ENCODE data around the gene ZNF423.

Gene ZNF423

GRCh38 chr16:49662569-49662968 lies 193.3 kb downstream of the ZNF423 start:
- FAIRE-seq, result no peak
- DNase-seq (ENCODE audit: insufficient read length, low spot score), result no peak
- TF ChIP-seq, protein P1, sequence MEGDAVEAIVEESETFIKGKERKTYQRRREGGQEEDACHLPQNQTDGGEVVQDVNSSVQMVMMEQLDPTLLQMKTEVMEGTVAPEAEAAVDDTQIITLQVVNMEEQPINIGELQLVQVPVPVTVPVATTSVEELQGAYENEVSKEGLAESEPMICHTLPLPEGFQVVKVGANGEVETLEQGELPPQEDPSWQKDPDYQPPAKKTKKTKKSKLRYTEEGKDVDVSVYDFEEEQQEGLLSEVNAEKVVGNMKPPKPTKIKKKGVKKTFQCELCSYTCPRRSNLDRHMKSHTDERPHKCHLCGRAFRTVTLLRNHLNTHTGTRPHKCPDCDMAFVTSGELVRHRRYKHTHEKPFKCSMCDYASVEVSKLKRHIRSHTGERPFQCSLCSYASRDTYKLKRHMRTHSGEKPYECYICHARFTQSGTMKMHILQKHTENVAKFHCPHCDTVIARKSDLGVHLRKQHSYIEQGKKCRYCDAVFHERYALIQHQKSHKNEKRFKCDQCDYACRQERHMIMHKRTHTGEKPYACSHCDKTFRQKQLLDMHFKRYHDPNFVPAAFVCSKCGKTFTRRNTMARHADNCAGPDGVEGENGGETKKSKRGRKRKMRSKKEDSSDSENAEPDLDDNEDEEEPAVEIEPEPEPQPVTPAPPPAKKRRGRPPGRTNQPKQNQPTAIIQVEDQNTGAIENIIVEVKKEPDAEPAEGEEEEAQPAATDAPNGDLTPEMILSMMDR (IDR thresholded peaks at IDR 0.05; ENCODE audit: insufficient read depth, missing control alignments), result no peak

DNA sequence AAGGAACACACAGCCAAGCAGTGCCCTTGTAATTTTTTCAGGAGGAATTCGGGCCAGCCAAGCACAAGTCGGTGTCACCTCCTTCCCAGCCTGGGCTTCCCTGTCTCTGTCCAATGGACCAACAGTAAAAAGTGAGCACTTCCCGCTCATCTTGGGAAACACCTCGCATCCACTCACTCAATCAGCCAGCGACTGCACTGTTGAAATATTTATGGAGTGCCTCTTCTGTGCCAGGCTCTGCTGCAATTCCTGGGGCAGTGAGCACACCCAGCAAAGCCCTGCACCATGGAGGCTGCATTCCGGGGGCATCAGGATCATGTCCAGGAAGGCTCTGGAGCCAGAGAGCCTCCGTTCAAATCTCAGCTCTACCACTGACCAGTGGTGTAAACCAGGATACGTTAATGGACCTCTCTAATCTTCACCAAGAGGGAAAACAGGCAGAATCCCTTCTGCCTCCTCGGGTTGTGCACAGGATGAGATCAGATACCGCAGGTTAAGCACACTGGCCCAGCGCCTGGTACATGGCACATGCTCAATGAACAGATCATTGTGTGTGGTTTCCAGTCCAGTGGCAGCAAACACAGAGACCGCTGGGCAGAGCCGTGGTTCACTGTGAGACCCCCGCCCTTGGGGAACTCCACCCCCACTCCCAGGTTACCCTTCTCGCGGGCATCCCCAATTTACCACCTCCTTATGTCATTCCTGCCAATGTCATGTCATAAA lies 194.3 kb downstream of the ZNF423 start:
- TF ChIP-seq, protein P1 (IDR thresholded peaks at IDR 0.05; ENCODE audit: insufficient read depth, missing control alignments), result no peak
- FAIRE-seq (no peak), DNase-seq (ENCODE audit: insufficient read length, low spot score) (no peak)

DNA sequence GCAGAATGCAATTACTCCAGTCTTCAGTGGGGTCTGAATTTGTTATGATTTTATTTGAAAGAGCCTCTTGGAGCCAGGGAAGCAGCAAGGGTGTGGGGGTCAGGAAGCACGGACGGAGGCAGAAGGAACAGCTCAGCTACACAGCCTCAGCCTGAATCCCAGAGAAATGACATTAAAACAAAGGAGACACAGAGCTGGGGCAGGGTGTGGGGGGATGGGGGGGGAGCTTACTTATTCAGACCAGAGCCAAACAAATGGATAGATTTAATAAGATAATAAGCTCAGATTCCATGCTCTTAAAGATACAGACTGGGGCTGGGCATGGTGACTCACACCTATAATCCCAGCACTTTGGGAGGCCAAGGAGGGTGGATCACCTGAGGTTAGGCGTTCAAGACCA lies 195.3 kb downstream of the ZNF423 start:
- TF ChIP-seq, protein P1 (IDR thresholded peaks at IDR 0.05; ENCODE audit: insufficient read depth, missing control alignments), result no peak
- no peak for DNase-seq (ENCODE audit: insufficient read length, low spot score)
- FAIRE-seq, result no peak

DNA sequence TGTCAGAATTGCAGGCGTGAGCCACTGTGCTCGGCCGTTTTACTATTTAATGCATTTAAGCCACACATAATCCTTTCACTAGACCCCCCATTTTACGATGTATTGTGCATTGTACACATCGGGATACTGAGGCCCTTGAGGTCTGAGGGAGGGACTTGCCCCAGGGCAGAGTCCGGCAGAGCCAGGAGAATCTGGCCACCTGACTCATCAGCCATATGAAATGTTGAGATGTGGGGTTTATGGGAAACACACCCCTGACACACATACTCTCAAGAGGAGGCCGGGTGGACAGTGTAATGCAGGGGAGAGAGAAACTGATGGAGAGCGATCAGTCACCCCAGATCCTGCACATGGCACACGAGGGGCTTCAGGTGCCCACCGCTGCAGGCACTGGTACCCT lies 196.6 kb downstream of the ZNF423 start:
- TF ChIP-seq, protein P1 (IDR thresholded peaks at IDR 0.05; ENCODE audit: insufficient read depth, missing control alignments), result no peak
- no peak for FAIRE-seq
- DNase-seq (ENCODE audit: insufficient read length, low spot score), result no peak

DNA sequence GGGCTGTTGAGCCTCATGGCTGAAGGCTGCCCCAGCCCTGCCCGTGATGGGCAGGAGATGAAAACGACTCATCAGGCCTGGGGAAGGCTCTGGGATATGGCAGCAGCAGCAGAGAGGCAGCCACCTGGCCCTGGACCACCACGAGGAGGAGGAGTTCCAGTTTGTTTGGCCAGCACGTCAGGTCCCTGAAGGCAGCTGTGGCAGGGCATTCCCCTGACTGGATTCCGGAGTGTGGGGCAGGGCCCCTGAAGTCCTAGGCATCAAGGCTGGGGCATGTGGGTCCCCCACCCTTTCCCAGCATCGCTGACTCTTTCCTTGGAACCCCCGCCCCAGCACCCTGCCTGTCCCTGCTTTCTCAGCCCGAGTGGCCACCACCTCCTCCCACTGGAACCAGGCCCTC lies 197.4 kb downstream of the ZNF423 start:
- TF ChIP-seq, protein P1 (IDR thresholded peaks at IDR 0.05; ENCODE audit: insufficient read depth, missing control alignments), result no peak
- DNase-seq (ENCODE audit: insufficient read length, low spot score) (no peak), FAIRE-seq (no peak)

DNA sequence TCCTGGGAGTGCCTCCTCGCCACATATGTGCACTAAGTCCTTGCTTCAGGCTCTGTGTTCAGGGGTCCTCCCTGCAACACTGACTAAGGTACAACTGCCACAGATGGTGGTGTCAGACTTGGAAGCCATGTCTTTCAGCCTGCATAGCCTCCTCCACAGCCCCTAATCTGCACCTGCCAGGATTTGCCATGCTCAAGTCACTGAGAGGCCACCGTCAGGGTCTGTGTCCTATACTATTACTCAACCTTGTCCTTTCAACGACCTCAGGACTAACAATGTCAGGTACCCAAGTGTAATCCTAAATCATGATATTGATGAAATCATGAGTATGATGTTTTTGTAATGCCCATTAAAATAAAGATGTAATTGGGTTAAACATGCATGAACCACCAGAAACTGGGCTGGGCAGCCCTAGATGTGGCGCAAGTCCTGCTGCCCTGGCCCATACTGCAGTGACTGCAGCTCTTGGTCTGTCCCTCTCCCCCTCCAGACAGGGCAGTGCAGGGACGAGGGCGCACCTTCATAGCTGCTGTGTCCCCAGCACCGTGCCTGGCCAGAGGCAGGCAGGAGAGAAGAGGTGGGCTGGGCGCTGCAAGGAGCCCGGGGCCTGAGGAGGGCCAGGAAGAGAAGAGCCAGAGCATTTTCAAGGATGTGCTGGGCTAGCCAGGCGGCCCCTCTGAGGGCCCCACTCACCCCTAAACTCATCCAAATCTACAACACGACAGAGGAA lies 198.0 kb downstream of the ZNF423 start:
- no peak for DNase-seq (ENCODE audit: insufficient read length, low spot score)
- no peak for FAIRE-seq
- TF ChIP-seq, protein P1 (IDR thresholded peaks at IDR 0.05; ENCODE audit: insufficient read depth, missing control alignments), result no peak

- TF ChIP-seq, protein P1 (IDR thresholded peaks at IDR 0.05; ENCODE audit: insufficient read depth, missing control alignments), result no peak
- DNase-seq (ENCODE audit: insufficient read length, low spot score) (no peak), FAIRE-seq (no peak)
Observed at GRCh38 chr16:49654425-49654824, 201.5 kb downstream of the ZNF423 start.
